KOPT-K1 (cell line): ENCODE measurements around the gene HIVEP3.

Source experiments
- H3K27ac ChIP-seq: fragments of 200-600 bp; sonication (generic); 2 replicates; pipeline ENCODE4 v1.5.1; 2016; ENCODE audit warnings: antibody characterized with exemption, mild to moderate bottlenecking, low read depth, low read length; ENCODE audit not compliant: poor library complexity, severe bottlenecking
- H3K36me3 ChIP-seq: fragments of 200-600 bp; sonication (generic); 2 replicates; pipeline ENCODE4 v1.5.1; 2017; ENCODE audit warnings: antibody characterized with exemption, mild to moderate bottlenecking, low read length, moderate library complexity; ENCODE audit not compliant: insufficient read depth
- H3K9me3 ChIP-seq: fragments of 200-600 bp; sonication (generic); 2 replicates; pipeline ENCODE4 v1.5.1; 2017; ENCODE audit warnings: antibody characterized with exemption, low read length, mild to moderate bottlenecking; ENCODE audit not compliant: insufficient read depth, poor library complexity, severe bottlenecking

Gene HIVEP3

GRCh38 chr1:41588334-41588875, 330.3 kb downstream of the HIVEP3 start:
- Histone ChIP-seq H3K27ac (no peak overlapping the region), H3K36me3 (peaks cover 18% of the 10 kb centered on the region; the same call in 1 of the 2 replicates), H3K9me3 (no peaks in the 10 kb centered on the region)

GRCh38 chr1:41587791-41588190, 330.9 kb downstream of the HIVEP3 start:
- peaks cover 24% of the 10 kb centered on the region for H3K36me3 ChIP-seq
- H3K9me3 ChIP-seq, result no peaks in the 10 kb centered on the region
- no peak overlapping the region for H3K27ac ChIP-seq

- Histone ChIP-seq H3K9me3 (no peaks in the 10 kb centered on the region), H3K27ac (no peak overlapping the region), H3K36me3 (peaks cover 27% of the 10 kb centered on the region)
Observed at GRCh38 chr1:41586230-41586629, 332.5 kb downstream of the HIVEP3 start.

- Histone ChIP-seq H3K9me3 (no peaks in the 10 kb centered on the region), H3K36me3 (peaks cover 45% of the 10 kb centered on the region), H3K27ac (no peak overlapping the region)
Observed at GRCh38 chr1:41583658-41584547, 334.8 kb downstream of the HIVEP3 start.

- Histone ChIP-seq H3K36me3 (peaks cover 47% of the 10 kb centered on the region), H3K27ac (no peak overlapping the region), H3K9me3 (no peaks in the 10 kb centered on the region)
Observed at GRCh38 chr1:41582851-41583657, 335.7 kb downstream of the HIVEP3 start.

- Histone ChIP-seq H3K27ac (no peak overlapping the region), H3K36me3 (peaks cover 52% of the 10 kb centered on the region), H3K9me3 (no peaks in the 10 kb centered on the region)
Observed at GRCh38 chr1:41582351-41582750, 336.4 kb downstream of the HIVEP3 start.

GRCh38 chr1:41582004-41582325, 336.8 kb downstream of the HIVEP3 start:
- H3K36me3 ChIP-seq, result peaks cover 56% of the 10 kb centered on the region
- H3K9me3 ChIP-seq, result no peaks in the 10 kb centered on the region
- no peak overlapping the region for H3K27ac ChIP-seq

GRCh38 chr1:41581216-41582003, 337.3 kb downstream of the HIVEP3 start:
- H3K27ac ChIP-seq, result peak overlapping the region; percentile 40
- no peaks in the 10 kb centered on the region for H3K9me3 ChIP-seq
- H3K36me3 ChIP-seq, result peaks cover 56% of the 10 kb centered on the region

GRCh38 chr1:41580520-41581172, 338.1 kb downstream of the HIVEP3 start:
- Histone ChIP-seq H3K9me3 (no peaks in the 10 kb centered on the region), H3K36me3 (peaks cover 59% of the 10 kb centered on the region), H3K27ac (peak overlapping the region; percentile 40)

GRCh38 chr1:41580021-41580420, 338.7 kb downstream of the HIVEP3 start:
- Histone ChIP-seq H3K27ac (no peak overlapping the region), H3K36me3 (peaks cover 63% of the 10 kb centered on the region), H3K9me3 (no peaks in the 10 kb centered on the region)

- H3K27ac ChIP-seq, result no peak overlapping the region
- H3K36me3 ChIP-seq, result peaks cover 57% of the 10 kb centered on the region
- H3K9me3 ChIP-seq, result no peaks in the 10 kb centered on the region
Observed at GRCh38 chr1:41578712-41579335, 339.9 kb downstream of the HIVEP3 start.

GRCh38 chr1:41576620-41577019, 342.1 kb downstream of the HIVEP3 start:
- Histone ChIP-seq H3K36me3 (peaks cover 60% of the 10 kb centered on the region), H3K27ac (no peak overlapping the region), H3K9me3 (no peaks in the 10 kb centered on the region)

- Histone ChIP-seq H3K27ac (no peak overlapping the region), H3K9me3 (no peaks in the 10 kb centered on the region), H3K36me3 (peaks cover 64% of the 10 kb centered on the region)
Observed at GRCh38 chr1:41576206-41576605, 342.5 kb downstream of the HIVEP3 start.

- Histone ChIP-seq H3K27ac (peak overlapping the region; percentile 53), H3K9me3 (no peaks in the 10 kb centered on the region), H3K36me3 (peaks cover 66% of the 10 kb centered on the region)
Observed at GRCh38 chr1:41574842-41575241, 343.9 kb downstream of the HIVEP3 start.
